Astrocyte (in vitro differentiated cells and primary cell): ENCODE measurements around the gene KCNH6. TPM values are rescaled to one million over a fixed set of nuclear protein-coding genes. Genes with fewer than 3 reads are reported as not detected.

Source experiments
- DNase-seq: peaks from one replicate; pipeline ENCODE4 v3.0.0-alpha.2; 2010; ENCODE audit warnings: low read depth
- FAIRE-seq: peaks from 2 replicates; lab custom pipeline; 2011; peaks lifted over from hg19 to GRCh38; lab: Jason Lieb, UNC
- H2AFZ ChIP-seq: 2 replicates; pipeline ENCODE4 v1.6.0; 2012; ENCODE audit warnings: low read depth, low read length, inconsistent platforms
- H3K27ac ChIP-seq: 2 replicates; pipeline ENCODE4 v1.5.1; 2011; ENCODE audit warnings: low read depth, low read length, inconsistent platforms
- H3K27me3 ChIP-seq: 2 replicates; pipeline ENCODE4 v1.6.0; 2011; ENCODE audit warnings: low read length, inconsistent platforms; ENCODE audit not compliant: insufficient read depth
- H3K36me3 ChIP-seq: 2 replicates; pipeline ENCODE4 v1.5.1; 2011; ENCODE audit warnings: low read length, inconsistent platforms; ENCODE audit not compliant: insufficient read depth
- H3K4me1 ChIP-seq: 2 replicates; pipeline ENCODE4 v1.5.1; 2011; ENCODE audit warnings: low read length, inconsistent platforms; ENCODE audit not compliant: insufficient read depth
- H3K4me2 ChIP-seq: 2 replicates; pipeline ENCODE4 v1.6.0; 2012; ENCODE audit warnings: low read length, inconsistent platforms
- H3K4me3 ChIP-seq: 2 replicates; pipeline ENCODE4 v1.5.1; 2011; ENCODE audit warnings: low read depth, mild to moderate bottlenecking, low read length, inconsistent platforms; ENCODE audit not compliant: insufficient read depth
- H3K79me2 ChIP-seq: 2 replicates; pipeline ENCODE4 v1.6.0; 2012; ENCODE audit warnings: mild to moderate bottlenecking, low read length, inconsistent platforms; ENCODE audit not compliant: insufficient read depth
- H3K9ac ChIP-seq: 2 replicates; pipeline ENCODE4 v1.6.0; 2012; ENCODE audit warnings: mild to moderate bottlenecking, low read length, inconsistent platforms
- H3K9me3 ChIP-seq: 2 replicates; pipeline ENCODE4 v1.5.1; 2012; ENCODE audit warnings: low read depth, mild to moderate bottlenecking, low read length, inconsistent platforms; ENCODE audit not compliant: insufficient read depth
- H4K20me1 ChIP-seq: 2 replicates; pipeline ENCODE4 v1.6.0; 2012; ENCODE audit warnings: low read length, inconsistent platforms; ENCODE audit not compliant: insufficient read depth
- H3K27ac Mint-ChIP-seq: one replicate; pipeline ENCODE4 v1.8.0; 2021; ENCODE audit warnings: mild to moderate bottlenecking, mixed read lengths; ENCODE audit not compliant: unreplicated experiment
- H3K27me3 Mint-ChIP-seq: one replicate; pipeline ENCODE4 v1.8.0; 2021; ENCODE audit warnings: low read depth, mixed read lengths; ENCODE audit not compliant: unreplicated experiment
- H3K36me3 Mint-ChIP-seq: one replicate; pipeline ENCODE4 v1.8.0; 2021; ENCODE audit warnings: low read depth, mixed read lengths; ENCODE audit not compliant: unreplicated experiment
- H3K4me1 Mint-ChIP-seq: one replicate; pipeline ENCODE4 v1.8.0; 2021; ENCODE audit warnings: low read depth, mixed read lengths; ENCODE audit not compliant: unreplicated experiment
- H3K4me3 Mint-ChIP-seq: one replicate; pipeline ENCODE4 v1.8.0; 2021; ENCODE audit warnings: mild to moderate bottlenecking, moderate library complexity, mixed read lengths; ENCODE audit not compliant: unreplicated experiment
- H3K9me3 Mint-ChIP-seq: one replicate; pipeline ENCODE4 v1.8.0; 2021; ENCODE audit warnings: mild to moderate bottlenecking, mixed read lengths; ENCODE audit not compliant: unreplicated experiment
- CTCF ChIP-seq: IDR thresholded peaks from 2 replicates; pipeline ENCODE4 v1.5.1; 2011; ENCODE audit warnings: low read depth, mild to moderate bottlenecking, inconsistent platforms, low read length, moderate library complexity; ENCODE audit not compliant: insufficient read depth
- EZH2 ChIP-seq: IDR thresholded peaks from 2 replicates; pipeline ENCODE4 v1.6.1; 2012; ENCODE audit warnings: mild to moderate bottlenecking, low read length, inconsistent platforms; ENCODE audit not compliant: insufficient read depth
- total RNA-seq: library from RNA; stranded (reverse); gene quantifications from 2 replicates; pipeline ENCODE4 v1.2.1, GENCODE V29; 2021

The KCNH6 gene
- total RNA-seq, 1 donor from 2014 or later: not detected

DNA sequence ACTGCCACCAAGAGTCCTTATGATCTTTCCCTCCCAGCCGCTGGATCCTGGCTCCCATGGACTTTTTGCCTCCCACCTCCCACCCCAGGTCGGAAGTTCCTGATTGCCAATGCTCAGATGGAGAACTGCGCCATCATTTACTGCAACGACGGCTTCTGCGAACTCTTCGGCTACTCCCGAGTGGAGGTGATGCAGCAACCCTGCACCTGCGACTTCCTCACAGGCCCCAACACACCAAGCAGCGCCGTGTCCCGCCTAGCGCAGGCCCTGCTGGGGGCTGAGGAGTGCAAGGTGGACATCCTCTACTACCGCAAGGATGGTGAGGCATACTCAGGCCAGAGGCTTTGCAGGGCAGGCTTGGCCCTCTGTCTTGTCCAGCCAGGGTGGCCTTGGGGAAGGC is 893 bp downstream of the KCNH6 start:
- no peaks in the 10 kb centered on the region for H3K9me3 ChIP-seq
- H2AFZ ChIP-seq: no peak overlapping the region
- H3K27ac ChIP-seq: no peak overlapping the region
- Mint-ChIP-seq H3K9me3 (peaks cover 2% of the 10 kb centered on the region), H3K4me1 (no peaks in the 10 kb centered on the region), H3K36me3 (no peaks in the 10 kb centered on the region), H3K4me3 (peak overlapping the region; percentile 73), H3K27me3 (peaks cover 52% of the 10 kb centered on the region), H3K27ac (no peak overlapping the region)
- TF ChIP-seq CTCF (no peak), EZH2 (no peak)
- DNase-seq: no peak
- no peak overlapping the region for H3K9ac ChIP-seq
- no peaks in the 10 kb centered on the region for H3K36me3 ChIP-seq
- H3K4me1 ChIP-seq: peaks cover 4% of the 10 kb centered on the region
- H4K20me1 ChIP-seq: peaks cover 2% of the 10 kb centered on the region
- H3K4me2 ChIP-seq: no peak overlapping the region
- no peak overlapping the region for H3K4me3 ChIP-seq
- FAIRE-seq: no peak
- H3K27me3 ChIP-seq: peaks cover 28% of the 10 kb centered on the region
- H3K79me2 ChIP-seq: no peaks in the 10 kb centered on the region

DNA sequence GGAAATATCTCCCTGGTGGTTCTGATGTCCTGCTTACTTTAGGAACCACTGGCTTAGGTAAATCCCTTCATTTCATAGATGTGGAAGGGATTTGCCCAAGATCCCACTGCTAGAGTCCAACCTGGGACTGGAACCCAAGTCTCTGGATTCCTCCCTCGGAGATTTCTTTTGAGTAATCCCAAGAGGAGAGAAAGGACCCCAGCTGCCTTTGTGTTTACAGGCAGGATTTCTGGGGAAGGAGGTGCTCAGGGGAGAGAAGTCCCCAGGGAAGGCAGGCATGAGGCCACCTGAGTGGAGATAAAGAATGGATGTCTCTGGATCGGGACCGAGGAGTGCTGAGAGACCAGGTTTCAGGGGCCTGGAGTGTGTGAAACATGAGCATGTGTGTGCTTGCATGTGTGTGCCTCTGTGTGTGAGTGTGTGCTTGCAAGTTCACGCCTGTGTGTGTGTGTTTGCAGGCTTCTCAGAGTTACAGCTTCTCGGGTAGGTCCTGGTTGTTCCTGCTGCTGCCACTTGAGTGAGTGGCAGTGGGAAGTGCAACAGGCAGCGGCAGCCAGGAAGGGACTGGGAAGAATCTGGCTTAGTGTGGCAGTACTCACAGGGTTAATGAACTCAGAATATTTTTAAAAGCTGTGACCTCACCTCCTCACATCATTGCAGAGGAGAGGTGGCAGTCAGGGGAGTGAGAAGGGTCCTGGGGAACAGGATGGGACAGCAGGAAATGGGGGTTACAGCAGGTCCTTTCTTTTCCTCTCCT is 2.2 kb downstream of the KCNH6 start:
- Histone ChIP-seq H3K9ac (no peak overlapping the region), H2AFZ (no peak overlapping the region), H3K4me2 (no peak overlapping the region), H3K36me3 (no peaks in the 10 kb centered on the region), H3K79me2 (no peaks in the 10 kb centered on the region), H3K4me1 (peaks cover 4% of the 10 kb centered on the region), H3K27ac (no peak overlapping the region), H3K4me3 (no peak overlapping the region), H3K9me3 (no peaks in the 10 kb centered on the region), H4K20me1 (peaks cover 2% of the 10 kb centered on the region), H3K27me3 (peaks cover 28% of the 10 kb centered on the region)
- no peak for FAIRE-seq
- no peak for DNase-seq
- Mint-ChIP-seq H3K36me3 (no peaks in the 10 kb centered on the region), H3K27me3 (peaks cover 52% of the 10 kb centered on the region), H3K9me3 (peaks cover 2% of the 10 kb centered on the region), H3K27ac (no peak overlapping the region), H3K4me3 (no peak overlapping the region), H3K4me1 (no peaks in the 10 kb centered on the region)
- TF ChIP-seq EZH2: no peak
- TF ChIP-seq CTCF: no peak

DNA sequence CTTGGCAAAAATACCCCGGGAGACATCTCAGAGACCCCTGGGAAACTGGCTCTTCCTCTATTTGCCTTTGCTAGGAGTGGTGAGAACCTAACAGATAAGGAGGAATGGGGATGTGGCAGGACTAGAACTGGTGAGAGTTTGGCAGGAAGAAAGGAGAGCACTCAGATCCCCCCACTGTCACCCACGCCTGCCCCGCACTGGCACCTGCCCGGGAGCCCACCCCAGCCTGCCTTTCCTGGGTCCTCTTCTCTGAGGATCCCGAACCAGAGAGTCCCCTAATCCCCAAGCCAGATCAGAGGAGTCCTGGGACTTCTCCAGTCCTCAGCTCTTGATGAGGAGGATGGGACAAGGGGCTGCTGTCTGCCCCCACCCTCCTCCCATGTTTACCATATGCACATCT is 3.7 kb downstream of the KCNH6 start:
- Histone ChIP-seq H2AFZ (no peak overlapping the region), H3K27ac (no peak overlapping the region), H3K9ac (no peak overlapping the region), H3K4me2 (no peak overlapping the region), H3K9me3 (no peaks in the 10 kb centered on the region), H3K4me3 (no peak overlapping the region), H4K20me1 (peaks cover 2% of the 10 kb centered on the region), H3K79me2 (no peaks in the 10 kb centered on the region), H3K27me3 (peaks cover 28% of the 10 kb centered on the region), H3K4me1 (peaks cover 4% of the 10 kb centered on the region), H3K36me3 (no peaks in the 10 kb centered on the region)
- TF ChIP-seq CTCF (no peak), EZH2 (no peak)
- Mint-ChIP-seq H3K27me3 (peaks cover 43% of the 10 kb centered on the region), H3K36me3 (no peaks in the 10 kb centered on the region), H3K9me3 (peaks cover 2% of the 10 kb centered on the region), H3K4me1 (no peaks in the 10 kb centered on the region), H3K4me3 (no peak overlapping the region), H3K27ac (no peak overlapping the region)
- DNase-seq (no peak), FAIRE-seq (no peak)
